Measurements from ENCODE around the gene SPATA7.
"Not testable (repeated sequence)": the region's sequence is repeated elsewhere in the genome, so short reads cannot be mapped to it uniquely, and the experiment has no call there.

Gene SPATA7, protein sequence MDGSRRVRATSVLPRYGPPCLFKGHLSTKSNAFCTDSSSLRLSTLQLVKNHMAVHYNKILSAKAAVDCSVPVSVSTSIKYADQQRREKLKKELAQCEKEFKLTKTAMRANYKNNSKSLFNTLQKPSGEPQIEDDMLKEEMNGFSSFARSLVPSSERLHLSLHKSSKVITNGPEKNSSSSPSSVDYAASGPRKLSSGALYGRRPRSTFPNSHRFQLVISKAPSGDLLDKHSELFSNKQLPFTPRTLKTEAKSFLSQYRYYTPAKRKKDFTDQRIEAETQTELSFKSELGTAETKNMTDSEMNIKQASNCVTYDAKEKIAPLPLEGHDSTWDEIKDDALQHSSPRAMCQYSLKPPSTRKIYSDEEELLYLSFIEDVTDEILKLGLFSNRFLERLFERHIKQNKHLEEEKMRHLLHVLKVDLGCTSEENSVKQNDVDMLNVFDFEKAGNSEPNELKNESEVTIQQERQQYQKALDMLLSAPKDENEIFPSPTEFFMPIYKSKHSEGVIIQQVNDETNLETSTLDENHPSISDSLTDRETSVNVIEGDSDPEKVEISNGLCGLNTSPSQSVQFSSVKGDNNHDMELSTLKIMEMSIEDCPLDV

DNA sequence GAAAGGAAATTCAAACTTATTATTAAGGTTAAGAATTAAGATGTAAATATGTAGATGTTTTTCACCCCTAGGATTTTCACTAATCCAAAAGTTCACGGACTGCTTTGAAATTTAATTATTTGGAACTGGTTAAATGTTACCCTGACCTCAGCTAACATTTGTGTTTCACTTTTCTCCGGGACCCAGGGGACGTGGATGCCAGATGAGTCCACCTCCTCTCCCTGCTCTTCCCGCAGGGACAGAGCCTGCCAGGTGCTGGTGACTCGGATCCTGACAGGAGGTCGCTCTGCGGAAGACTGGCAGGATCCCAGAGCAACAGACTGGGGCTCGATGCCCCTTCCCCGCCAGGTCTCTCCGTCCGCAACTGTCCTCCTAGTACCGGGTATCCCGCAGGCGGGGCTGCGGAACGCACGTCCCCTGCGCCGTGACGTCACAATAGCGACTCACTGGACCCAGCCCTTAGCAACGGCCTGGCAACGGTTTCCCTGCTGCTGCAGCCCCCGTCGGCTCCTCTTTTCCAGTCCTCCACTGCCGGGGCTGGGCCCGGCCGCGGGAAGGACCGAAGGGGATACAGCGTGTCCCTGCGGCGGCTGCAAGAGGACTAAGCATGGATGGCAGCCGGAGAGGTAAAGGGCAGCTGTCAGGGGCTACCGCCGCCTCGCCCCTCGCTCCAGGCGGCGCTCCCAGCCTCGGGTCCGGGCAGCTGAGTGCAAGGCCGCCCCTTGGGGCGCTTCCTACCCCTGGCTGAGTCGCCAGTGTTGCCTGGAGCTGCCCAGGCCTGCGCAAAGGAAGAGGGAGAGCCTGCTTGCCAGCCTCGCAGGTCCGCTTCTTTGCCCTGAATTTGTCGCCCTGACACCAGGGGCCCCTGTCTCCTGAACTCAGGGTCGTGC is at the start of gene SPATA7:
Gene SPATA7, plus strand, starts transcription at position 446 of the 890 bp plus-strand sequence. Its CDS starts 162 bp downstream, at position 608.
- DNase-seq (ENCODE audit: low read depth in 2 of 2) = peak; percentile 59 to 67

DNA sequence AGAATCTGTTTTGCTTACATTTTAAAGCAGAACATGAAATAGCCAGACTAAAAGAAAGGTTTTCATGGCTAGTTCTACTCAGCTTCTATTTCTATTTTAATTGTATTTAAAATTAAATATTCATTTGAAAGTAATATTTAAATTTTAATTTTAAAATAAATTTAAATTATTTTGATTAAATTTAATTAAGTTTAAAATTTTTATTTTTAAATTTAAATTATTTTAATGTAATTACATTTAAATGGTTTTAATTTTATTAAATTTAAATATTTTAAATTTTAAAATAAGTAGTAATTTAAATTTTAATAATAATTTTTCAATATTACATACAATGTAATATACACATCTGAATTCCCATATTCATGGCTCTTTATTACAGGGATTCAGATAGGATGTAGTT is 45.1 kb upstream of the SPATA7 start:
- no peak for DNase-seq (ENCODE audit: low read depth in 2 of 2)

DNA sequence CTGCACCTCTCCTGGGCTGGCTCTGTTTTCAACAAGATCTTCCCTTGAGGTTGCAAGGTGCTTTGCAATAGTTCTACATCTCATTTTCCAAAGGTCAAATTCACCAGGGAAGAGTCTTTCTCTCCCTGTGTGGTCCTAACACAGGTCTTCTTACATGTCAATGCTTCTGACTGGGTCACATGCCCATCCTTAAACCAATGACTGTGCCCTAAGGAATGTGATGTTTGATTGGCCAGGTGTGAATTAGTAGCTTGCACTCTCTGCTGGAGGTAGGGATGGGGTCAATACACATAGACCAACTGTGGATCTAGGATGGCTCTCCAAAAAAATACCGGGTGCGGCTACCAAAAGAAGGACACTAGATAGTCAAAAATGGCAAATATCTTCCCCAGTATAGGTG is 42.5 kb upstream of the SPATA7 start:
- no peak for DNase-seq (ENCODE audit: low read depth in 2 of 2)

DNA sequence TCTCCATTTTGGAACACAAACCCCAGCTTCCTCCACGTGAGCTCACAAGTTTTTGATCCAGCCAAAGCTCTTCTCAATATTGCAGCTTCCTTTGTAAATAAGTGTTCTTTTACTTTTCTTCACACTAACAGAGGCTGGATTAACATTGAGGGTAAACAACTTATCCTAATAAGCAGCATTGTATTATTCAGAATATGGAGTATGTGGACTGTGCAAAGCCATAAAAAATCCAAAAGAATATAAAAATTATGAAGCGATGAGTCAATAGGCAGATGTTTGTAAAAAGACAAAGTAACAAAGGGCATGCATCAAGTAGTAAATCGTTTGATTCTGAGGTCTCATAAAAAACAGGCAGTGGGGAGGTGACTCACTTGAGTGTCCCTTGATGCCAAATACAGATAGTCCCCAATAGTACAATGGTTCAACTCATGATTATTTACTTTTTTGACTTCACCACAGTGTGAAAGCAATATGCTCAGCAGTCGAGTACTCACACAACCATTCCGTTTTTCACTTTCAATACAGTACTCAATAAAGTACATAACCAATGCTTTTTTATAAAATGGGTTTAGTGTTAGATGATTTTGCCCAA is 39.3 kb upstream of the SPATA7 start:
- no peak for DNase-seq (ENCODE audit: low read depth in 2 of 2)

DNA sequence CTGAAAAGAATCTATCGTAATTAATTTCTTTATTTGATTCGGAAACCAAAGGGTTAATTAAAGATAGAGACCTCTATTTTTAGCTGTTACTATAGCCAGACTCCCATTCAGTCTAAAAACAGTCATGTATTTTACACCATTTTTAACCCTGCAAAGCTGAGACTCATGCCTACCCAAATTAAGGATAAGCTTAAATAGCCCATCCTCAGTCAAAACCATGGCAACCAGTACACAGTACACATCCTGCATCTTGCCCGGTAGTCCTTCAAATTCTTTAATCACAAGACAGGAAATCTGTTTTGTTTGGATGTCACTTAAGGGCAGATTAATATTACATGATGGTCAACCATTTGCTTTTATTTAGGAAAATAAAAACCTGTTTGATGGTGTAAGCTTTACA is 36.9 kb upstream of the SPATA7 start:
- no peak for DNase-seq (ENCODE audit: low read depth in 2 of 2)

DNA sequence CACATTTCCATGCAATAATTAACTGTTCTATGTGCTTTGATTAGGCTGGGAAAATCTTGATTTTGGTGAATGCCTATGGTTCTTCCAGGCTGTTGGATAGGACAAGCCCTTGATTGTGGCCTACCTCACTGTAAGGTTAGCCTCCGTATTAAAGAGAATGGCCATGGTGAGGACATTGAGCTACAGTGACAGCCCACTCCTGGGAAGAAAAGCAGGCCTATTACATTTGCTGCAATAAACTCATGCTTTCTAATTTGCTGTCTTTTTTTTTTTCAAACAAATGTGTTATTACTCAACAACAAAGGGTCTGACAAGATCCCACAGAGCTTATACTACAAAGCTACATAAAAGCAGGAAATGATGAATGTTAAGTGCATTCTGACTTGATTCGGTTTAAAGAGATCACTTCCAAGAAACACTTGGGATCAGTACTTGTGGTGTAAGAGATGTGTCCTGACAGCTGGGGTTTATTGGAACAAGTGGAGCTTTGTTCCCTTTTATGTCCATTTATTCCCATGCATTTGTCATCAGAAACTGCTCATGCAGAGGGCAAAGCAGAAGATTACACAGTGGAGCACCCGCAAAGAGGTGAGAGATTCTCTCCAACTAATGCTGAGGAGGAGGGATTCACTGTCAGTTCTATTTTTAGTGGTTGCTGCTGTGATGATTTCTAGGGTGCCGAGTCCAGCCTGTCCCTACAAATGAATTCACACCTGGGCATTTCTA is 33.3 kb upstream of the SPATA7 start:
- DNase-seq (ENCODE audit: low read depth in 2 of 2) = no peak

DNA sequence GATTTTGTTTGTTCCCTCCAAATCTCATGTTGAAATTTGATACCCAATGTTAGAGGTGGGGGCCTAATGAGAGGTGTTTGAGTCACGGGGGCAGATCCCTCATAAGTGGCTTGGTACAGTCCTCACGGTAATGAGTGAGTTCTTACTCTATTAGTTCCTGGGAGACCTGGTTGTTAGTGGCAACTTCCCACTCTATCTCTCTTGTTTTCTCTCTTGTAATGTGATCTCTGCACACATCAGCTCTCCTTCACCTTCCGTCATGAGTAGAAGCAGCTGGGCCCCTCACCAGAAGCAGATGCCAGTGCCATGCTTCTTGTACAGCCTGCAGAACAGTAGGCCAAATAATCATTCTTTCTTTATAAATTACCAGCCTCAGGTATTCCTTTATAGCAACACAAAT is 32.8 kb upstream of the SPATA7 start:
- DNase-seq (ENCODE audit: low read depth in 2 of 2) = no peak

DNA sequence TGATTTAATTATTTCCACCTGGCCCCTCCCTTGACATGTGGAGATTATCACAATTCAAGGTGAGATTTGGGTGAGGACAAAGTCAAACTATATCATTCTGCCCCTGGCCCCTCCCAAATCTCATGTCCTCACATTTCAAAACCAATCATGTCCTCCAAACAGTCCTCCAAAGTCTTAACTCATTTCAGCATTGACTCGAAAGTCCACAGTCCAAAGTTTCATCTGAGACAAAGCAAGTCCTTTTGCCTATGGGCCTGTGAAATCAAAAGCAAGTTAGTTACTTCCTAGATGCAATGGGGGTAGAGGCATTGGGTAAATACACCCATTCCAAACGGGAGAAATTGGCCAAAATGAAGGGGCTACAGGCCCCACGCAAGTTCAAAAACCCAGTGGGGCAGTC is 31.1 kb upstream of the SPATA7 start:
- no peak for DNase-seq (ENCODE audit: low read depth in 2 of 2)

DNA sequence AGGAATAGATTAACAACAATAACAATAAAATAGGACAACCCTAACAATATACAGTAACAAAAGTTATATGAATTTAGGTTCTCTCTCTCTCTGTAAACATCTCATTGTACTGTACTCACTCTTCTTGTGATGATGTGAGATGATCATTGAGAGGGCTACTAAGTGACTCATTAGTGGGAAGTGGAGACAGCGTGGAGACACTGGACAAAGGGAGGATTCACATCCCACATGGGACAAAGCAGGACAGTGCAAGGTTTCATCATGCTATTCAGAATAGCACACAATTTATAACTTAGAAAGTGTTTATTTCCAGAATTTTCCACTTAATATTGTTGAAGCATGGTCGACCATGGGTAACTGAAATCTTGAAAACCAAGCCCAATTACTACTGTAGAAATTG is 26.0 kb upstream of the SPATA7 start:
- no peak for DNase-seq (ENCODE audit: low read depth in 2 of 2)

DNA sequence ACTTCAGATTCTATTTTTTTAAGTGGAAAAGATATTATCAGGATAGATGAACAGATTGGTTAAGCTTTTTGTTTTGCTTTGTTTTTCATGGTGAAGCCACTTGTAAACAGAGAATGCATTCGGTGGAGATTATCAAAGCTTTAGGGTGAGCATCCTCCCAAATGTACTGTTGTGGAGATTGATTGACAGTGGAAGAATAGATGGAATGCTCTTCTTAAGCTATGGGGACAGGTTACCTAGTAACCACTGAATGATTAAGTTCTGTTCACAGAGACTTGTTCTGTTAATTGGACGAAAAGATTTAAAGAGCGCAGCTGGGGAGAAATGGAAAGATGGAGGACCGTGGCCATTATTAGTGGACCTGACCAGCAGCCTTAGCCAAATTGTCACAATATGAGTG is 21.8 kb upstream of the SPATA7 start:
- no peak for DNase-seq (ENCODE audit: low read depth in 2 of 2)

DNA sequence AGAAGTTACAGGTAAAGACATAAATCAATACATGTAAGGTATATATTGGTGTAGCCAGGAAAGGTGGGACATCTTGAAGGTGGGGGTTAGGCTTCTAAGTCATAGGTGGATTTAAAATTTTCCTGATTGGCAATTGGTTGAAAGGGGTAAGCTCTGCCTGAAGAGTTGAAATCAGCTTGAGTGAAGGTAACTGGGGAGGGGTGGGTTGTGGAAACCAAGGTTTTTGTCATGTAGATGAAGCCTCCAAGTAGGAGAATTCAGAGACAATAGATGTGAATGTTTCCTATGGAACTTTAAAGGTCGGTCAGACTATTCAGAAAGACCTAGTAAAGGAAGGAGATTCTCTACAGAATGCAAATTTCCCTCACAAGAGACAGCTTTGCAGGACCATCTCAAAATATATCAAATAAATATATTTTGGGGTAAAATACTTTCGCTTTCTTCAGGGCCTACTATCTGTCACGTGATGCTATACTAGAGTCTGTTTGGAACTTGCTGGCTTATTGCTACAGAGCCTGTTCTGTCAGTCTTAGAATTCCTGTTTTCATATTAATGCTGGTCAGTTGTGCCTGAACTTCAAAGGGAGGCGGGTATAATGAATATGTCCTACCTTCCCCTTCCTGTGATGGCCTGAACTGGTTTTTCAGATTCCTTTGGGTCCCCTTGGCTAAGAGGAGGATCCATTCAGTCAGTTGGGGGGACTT is 20.6 kb upstream of the SPATA7 start:
- DNase-seq (ENCODE audit: low read depth in 2 of 2) = no peak

DNA sequence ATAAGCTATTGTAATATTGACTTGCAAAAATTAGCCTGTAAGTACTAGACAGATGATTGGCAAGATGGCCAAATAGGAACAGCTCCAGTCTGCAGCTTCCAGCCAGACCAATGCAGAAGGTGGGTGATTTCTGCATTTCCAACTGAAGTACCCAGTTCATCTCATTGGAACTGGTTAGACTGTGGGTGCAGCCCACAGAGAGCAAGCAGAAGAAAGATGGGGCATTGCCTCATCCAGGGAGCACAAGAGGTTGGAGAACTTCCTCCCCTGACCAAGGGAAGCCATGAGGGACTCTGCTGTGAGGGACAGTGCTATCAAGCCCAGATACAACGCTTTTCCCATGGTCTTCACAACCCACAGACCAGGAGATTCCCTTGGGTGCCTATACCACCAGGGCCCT is 16.0 kb upstream of the SPATA7 start:
- DNase-seq (ENCODE audit: low read depth in 2 of 2) = no peak

DNA sequence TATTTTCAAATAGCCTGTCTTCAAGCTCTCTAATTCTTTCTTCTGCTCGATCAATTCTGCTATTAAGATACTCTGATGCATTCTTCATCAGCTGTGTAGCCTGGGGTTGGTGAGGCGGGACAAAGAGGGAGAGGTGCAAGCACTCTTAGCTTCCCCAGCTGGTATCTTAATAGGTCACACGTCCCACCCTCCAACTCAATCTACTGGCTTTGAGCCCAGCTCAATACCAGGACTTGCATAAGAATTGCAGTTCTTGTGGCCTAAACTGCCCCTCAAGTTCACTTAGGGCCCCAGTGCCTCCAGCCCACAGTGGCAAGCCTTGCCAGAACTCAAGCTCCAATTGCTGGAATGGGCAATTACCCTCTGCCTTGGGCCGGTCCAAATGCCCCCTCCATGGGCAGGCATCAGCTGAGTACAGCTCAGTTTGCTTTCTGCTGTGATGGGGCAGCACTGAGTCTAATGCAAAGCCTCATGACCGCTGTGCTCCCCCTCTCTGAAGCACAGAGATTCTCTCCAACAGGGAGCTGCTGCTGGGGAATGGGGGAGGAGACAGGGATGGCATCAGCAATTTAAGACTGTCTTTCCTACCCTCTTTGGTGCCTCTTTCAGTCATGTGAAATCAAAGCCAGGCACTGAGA is 5.6 kb upstream of the SPATA7 start:
- DNase-seq (ENCODE audit: low read depth in 2 of 2) = no peak

DNA sequence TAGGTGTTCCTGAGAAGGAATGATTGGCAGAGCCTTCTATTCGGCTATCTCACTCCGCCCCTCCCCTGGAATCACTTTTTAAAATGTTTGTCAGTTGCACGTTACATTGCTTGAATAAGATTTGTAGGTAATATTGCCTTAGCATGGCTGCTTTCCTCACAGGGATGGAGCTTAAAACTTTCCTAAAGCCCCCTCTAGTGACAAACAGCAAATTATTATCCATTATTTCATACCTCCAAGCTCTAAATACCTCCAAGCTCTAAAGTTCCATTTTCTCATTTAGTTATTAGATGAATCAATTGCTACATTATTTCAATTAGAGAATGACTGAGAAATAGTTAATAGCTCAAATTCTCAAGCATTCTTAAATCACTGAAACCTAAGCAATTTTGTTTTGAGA is 5.1 kb upstream of the SPATA7 start:
- no peak for DNase-seq (ENCODE audit: low read depth in 2 of 2)

DNA sequence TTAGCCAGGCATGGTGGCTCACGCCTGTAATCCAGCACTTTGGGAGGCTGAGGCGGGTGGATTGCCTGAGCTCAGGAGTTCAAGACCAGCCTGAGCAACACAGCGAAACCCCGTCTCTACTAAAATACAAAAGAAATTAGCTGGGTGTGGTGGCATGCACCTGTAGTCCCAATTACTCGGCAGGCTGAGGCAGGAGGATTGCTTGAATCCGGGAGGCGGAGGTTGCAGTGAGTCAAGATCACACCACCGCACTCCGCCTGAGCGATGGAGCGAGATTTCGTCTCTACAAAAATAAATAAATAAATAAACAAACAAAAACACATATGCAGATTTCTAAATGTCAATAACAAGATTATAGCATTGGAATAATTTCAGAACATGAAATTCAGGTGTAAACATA is 3.8 kb upstream of the SPATA7 start:
- DNase-seq (ENCODE audit: low read depth in 2 of 2) = not testable (repeated sequence)

DNA sequence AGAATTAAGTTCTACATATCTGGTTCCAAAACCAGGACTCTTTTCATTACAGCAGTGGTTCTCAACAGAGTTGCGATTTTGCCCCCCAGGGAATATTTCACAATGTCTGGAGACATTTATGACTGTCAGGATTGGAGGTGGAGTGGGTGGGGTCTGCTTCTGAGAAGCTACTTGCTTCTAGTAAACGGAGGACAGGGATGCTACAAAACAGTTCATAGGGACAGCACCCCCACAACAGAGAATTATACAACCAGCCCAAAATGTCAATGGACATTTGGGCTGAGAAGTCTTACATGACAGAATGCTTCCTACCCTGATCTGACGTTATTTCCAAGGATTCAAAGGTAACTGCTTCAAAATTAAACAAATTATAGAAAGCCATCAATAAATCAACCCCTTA is 739 bp upstream of the SPATA7 start:
- no peak for DNase-seq (ENCODE audit: low read depth in 2 of 2)

DNA sequence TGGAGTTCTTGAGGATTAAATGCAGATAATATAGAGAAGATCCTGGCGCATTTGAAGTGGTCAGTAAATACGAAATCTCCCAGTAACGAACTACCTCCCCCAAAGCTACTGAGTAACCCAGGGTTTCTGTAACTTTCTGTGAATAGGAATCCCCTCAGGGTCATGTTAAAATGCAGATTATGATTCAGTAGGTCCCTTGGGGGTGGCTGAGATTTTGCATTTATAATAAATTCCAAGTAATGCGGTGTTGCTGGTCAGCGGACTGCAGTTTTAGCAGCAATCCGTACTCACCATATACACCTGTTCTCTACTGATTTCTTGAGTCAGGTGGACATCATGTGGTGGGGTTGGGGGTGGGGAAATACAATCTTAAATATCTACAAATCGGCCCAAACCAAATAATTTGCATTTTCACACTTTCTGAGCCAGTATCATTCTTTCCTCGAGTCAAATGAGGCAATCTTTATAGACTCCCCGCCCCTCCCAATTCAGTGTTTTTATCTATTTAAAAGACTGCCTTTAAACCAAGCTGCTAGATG is 868 bp downstream of the SPATA7 start:
- no peak for DNase-seq (ENCODE audit: low read depth in 2 of 2)

DNA sequence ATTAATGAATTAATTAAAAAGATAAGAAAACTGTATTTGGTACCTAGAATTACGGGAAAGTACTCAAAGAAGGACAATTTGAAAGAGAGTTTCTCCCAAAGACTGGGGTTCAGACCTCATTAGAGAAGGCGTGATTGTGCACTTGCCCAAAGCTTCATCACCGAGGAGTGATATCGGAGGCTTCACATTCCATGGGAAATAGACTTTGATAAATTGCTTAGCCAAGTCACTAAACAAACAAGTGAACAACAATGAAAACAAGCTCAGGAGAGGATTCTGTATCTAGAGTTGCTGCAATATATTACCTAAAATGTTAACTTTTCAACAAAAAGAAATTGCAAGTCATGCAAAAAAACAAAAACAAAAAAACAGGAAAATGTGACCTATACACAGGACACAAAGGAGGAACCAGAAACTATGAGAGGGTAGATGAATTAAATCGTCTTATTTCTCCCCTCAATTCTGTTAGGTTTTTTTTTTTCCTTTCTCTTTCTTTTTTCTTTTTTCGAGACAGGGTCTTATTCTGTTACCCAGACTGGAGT is 3.4 kb downstream of the SPATA7 start:
- no peak for DNase-seq (ENCODE audit: low read depth in 2 of 2)

DNA sequence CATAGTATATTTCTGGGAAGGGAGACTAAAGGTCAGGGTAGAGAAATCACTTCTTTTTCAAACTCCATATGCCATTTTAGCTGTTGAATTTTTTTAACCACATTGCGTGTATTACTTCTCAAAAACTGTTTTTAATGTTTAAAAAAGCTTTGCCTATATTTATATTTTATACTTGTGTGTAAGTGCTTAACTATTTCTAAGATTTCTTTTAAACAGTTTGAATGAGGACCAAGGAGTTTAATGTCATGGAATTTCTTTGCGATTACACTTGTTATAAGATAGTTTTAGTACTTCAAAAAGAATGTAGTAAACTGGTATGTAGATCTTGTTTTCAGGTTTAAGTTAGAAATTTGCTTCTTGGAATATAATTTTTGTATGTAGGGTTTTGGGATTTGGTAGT is 7.2 kb downstream of the SPATA7 start:
- no peak for DNase-seq (ENCODE audit: low read depth in 2 of 2)

DNA sequence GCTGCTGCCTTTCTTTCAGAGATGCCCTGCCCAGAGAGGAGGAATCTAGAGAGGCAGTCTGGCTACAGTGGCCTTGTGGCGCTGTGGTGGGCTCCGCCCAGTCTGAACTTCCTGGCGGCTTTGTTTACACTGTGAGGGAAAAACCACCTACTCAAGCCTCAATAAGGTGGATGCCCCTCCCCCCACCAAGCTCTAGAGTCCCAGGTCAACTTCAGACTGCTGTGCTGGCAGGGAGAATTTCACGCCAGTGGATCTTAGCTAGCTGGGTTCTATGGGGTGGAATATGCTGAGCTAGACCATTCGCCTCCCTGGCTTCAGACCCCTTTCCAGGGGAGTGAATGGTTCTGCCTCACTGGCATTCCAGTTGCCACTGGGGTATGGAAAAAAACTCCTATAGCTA is 25.6 kb downstream of the SPATA7 start:
- no peak for DNase-seq (ENCODE audit: low read depth in 2 of 2)

All from activated CD8-positive, alpha-beta memory T cell treated with anti-CD3 and anti-CD28 coated beads for 4 hours (primary cell).